Measurements from ENCODE around the gene MTERF4.

The MTERF4 gene

GRCh38 chr2:241134711-241135110, 32.6 kb upstream of the MTERF4 start:
- no peak for DNase-seq (ENCODE audit: low read depth in 1 of 2, low spot score in 1 of 2)

- DNase-seq (ENCODE audit: low read depth in 1 of 2, low spot score in 1 of 2): no peak
These were observed 31.3 kb upstream of the MTERF4 start for GRCh38 chr2:241133436-241133820.

GRCh38 chr2:241132538-241133435, 30.7 kb upstream of the MTERF4 start:
- DNase-seq (ENCODE audit: low read depth in 1 of 2, low spot score in 1 of 2): no peak

GRCh38 chr2:241131531-241131930, 29.4 kb upstream of the MTERF4 start:
- no peak for DNase-seq (ENCODE audit: low read depth in 1 of 2, low spot score in 1 of 2)

- DNase-seq (ENCODE audit: low read depth in 1 of 2, low spot score in 1 of 2): no peak
These were observed 28.2 kb upstream of the MTERF4 start for GRCh38 chr2:241130316-241130715.

- no peak for DNase-seq (ENCODE audit: low read depth in 1 of 2, low spot score in 1 of 2)
These were observed 27.2 kb upstream of the MTERF4 start for GRCh38 chr2:241129086-241129871.

GRCh38 chr2:241128266-241128665, 26.2 kb upstream of the MTERF4 start:
- DNase-seq (ENCODE audit: low read depth in 1 of 2, low spot score in 1 of 2): no peak

- no peak for DNase-seq (ENCODE audit: low read depth in 1 of 2, low spot score in 1 of 2)
These were observed 24.7 kb upstream of the MTERF4 start for GRCh38 chr2:241126771-241127202.

GRCh38 chr2:241126201-241126611, 24.1 kb upstream of the MTERF4 start:
- no peak for DNase-seq (ENCODE audit: low read depth in 1 of 2, low spot score in 1 of 2)

- DNase-seq (ENCODE audit: low read depth in 1 of 2, low spot score in 1 of 2): no peak
These were observed 23.5 kb upstream of the MTERF4 start for GRCh38 chr2:241125626-241126025.

GRCh38 chr2:241123816-241124536, 21.9 kb upstream of the MTERF4 start:
- DNase-seq (ENCODE audit: low read depth in 1 of 2, low spot score in 1 of 2): peak in 1 of 2 donors; percentile 25

GRCh38 chr2:241122376-241123002, 20.4 kb upstream of the MTERF4 start:
- no peak for DNase-seq (ENCODE audit: low read depth in 1 of 2, low spot score in 1 of 2)

GRCh38 chr2:241121008-241121407, 18.9 kb upstream of the MTERF4 start:
- DNase-seq (ENCODE audit: low read depth in 1 of 2, low spot score in 1 of 2): no peak

GRCh38 chr2:241120440-241120839, 18.4 kb upstream of the MTERF4 start:
- DNase-seq (ENCODE audit: low read depth in 1 of 2, low spot score in 1 of 2): no peak

- no peak for DNase-seq (ENCODE audit: low read depth in 1 of 2, low spot score in 1 of 2)
These were observed 16.8 kb upstream of the MTERF4 start for GRCh38 chr2:241118737-241119505.

- no peak for DNase-seq (ENCODE audit: low read depth in 1 of 2, low spot score in 1 of 2)
These were observed 14.8 kb upstream of the MTERF4 start for GRCh38 chr2:241116606-241117560.

- DNase-seq (ENCODE audit: low read depth in 1 of 2, low spot score in 1 of 2): no peak
These were observed 13.3 kb upstream of the MTERF4 start for GRCh38 chr2:241115361-241115760.

- no peak for DNase-seq (ENCODE audit: low read depth in 1 of 2, low spot score in 1 of 2)
These were observed 12.7 kb upstream of the MTERF4 start for GRCh38 chr2:241114836-241115235.

- no peak for DNase-seq (ENCODE audit: low read depth in 1 of 2, low spot score in 1 of 2)
These were observed 10.5 kb upstream of the MTERF4 start for GRCh38 chr2:241112592-241112991.
